ENCODE measurements around the gene DCT. TPM values are rescaled to one million over a fixed set of nuclear protein-coding genes. Genes with fewer than 3 reads are reported as not detected.

The DCT gene
- total and polyA plus RNA-seq, 2 of the 4 experiments (the other 2 are of a cell fraction) = not detected

DNA sequence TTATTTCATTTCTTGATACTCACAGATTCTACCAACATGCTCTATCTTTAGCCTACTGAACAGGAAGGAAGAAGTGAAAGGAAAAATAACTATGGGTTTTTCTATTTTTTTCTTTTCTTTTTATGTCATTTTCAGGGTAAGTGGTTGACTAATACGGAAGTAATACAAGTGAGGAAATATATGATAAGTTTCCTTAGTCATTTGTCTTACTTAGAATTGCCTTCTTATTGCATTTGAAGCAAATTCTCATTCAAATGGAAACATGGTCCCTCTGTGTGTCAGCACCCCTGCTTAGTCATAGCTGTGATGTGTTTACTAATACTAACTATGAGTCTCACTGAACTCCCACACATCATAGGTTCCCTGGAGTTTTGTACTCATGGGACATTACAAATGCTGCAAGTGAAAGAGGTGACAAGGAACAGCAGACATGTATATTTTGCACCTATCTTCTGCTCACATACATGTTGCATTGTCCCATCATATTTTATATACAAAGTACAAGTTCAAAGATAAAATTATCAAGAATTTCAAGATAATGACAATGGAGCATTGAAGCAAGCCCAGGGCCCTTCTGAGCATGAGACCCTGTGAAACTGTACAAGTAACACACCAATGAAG is 60.1 kb downstream of the DCT start:
- Histone ChIP-seq H2BK120ac (ENCODE audit: low read depth, low read length) (no peak overlapping the region), H3K14ac (replicated peaks; ENCODE audit: low read depth, low read length) (no peak overlapping the region), H3K4me1 (ENCODE audit: control insufficient read depth, insufficient read depth, low read length) (no peaks in the 10 kb centered on the region), H3K4ac (ENCODE audit: low read depth, low read length) (no peak overlapping the region), H3K9me3 (ENCODE audit: control insufficient read depth, insufficient read depth, low read length) (no peaks in the 10 kb centered on the region), H3K23ac (ENCODE audit: low read depth, low read length) (no peak overlapping the region), H3K79me1 (ENCODE audit: low read depth in 1 of 2, low read length in 2 of 2) (no peaks in the 10 kb centered on the region), H4K91ac (ENCODE audit: insufficient read depth, low read depth, low read length) (no peak overlapping the region), H3K4me3 (ENCODE audit: insufficient read depth, low read depth, low read length) (no peak overlapping the region), H3K27ac (ENCODE audit: insufficient read depth, low read length) (no peak overlapping the region), H4K8ac (ENCODE audit: low read depth in 2 of 2, low read length in 2 of 2) (no peak overlapping the region), H3K9me1 (ENCODE audit: insufficient read depth, low read length) (no peaks in the 10 kb centered on the region), H4K20me1 (ENCODE audit: insufficient read depth, low read length) (no peaks in the 10 kb centered on the region), H2AK9ac (replicated peaks; ENCODE audit: low read depth, low read length, poor library complexity) (no peak overlapping the region), H2BK20ac (ENCODE audit: low read depth, low read length) (no peak overlapping the region), H3K4me2 (ENCODE audit: low read depth, low read length) (no peak overlapping the region), H2BK5ac (ENCODE audit: low read depth, low read length, poor library complexity, severe bottlenecking) (no peak overlapping the region), H2BK15ac (ENCODE audit: low read depth, low read length) (no peak overlapping the region), H2AFZ (replicated peaks; ENCODE audit: low read length, poor library complexity) (no peak overlapping the region), H2AK5ac (ENCODE audit: low read depth, low read length) (no peak overlapping the region), H3K36me3 (ENCODE audit: control insufficient read depth, insufficient read depth, low read length) (no peaks in the 10 kb centered on the region), H3K56ac (ENCODE audit: extremely low read depth, insufficient read depth, low read length) (no peak overlapping the region), H3K27me3 (ENCODE audit: control insufficient read depth, insufficient read depth, low read length) (peaks cover 7% of the 10 kb centered on the region), H3K18ac (ENCODE audit: low read depth, low read length) (no peak overlapping the region), H3K9ac (ENCODE audit: low read depth, low read length) (no peak overlapping the region), H4K5ac (ENCODE audit: low read depth, low read length) (no peak overlapping the region)
- no TSS peak for BruUV-seq (replicated peaks)
- in situ Hi-C loops (cut with MboI; ENCODE audit: low sequenced_read_pairs) = no loop called here
- DNase-seq (peak; percentile 86), ATAC-seq (ENCODE audit: low read depth) (peak; percentile 89)
- TF ChIP-seq BHLHE40 (IDR thresholded peaks at IDR 0.05; ENCODE audit: low read depth, low read length) = no peak
- 0 out of 2 replicates have a peak, but pooled peaks have one; percentile 25 for TF ChIP-seq FOS (IDR thresholded peaks at IDR 0.05; ENCODE audit: low read depth, low read length)
- peak; percentile 42; the same call in 1 of the 2 replicates for TF ChIP-seq CEBPB (IDR thresholded peaks at IDR 0.05; ENCODE audit: low read depth, low read length)
- peak; percentile 24; the same call in 1 of the 2 replicates for TF ChIP-seq MAFK (IDR thresholded peaks at IDR 0.05; ENCODE audit: low read depth, low read length)
- ChIA-PET POLR2A (ENCODE audit: unreplicated experiment) (no interaction called here), CTCF (no interaction called here)
- WGBS, 2 experiments (ENCODE audit: extremely low coverage in 2 of 2, insufficient read length in 1 of 2) = no CpG with 5 or more reads among the region's 1 CpG
- dilution Hi-C loops (cut with HindIII; ENCODE audit: low sequenced_read_pairs, unreplicated experiment) = no loop called here
- intact Hi-C loops (cut with micrococcal nuclease) = no loop called here

Measured in IMR-90 (cell line).